HG02852 (cell line): ENCODE data around the gene RLBP1.

ENCODE experiments used
- ATAC-seq: cut with Tn5 transposase; IDR thresholded peaks from one replicate; pipeline ENCODE4 v1.9.1; 2021; ENCODE audit warnings: mild to moderate bottlenecking, moderate library complexity; ENCODE audit not compliant: unreplicated experiment

The RLBP1 gene

GRCh38 chr15:89179966-89180875, 41.2 kb downstream of the RLBP1 start:
- no peak for ATAC-seq

GRCh38 chr15:89178307-89178977, 42.9 kb downstream of the RLBP1 start:
- no peak for ATAC-seq

GRCh38 chr15:89177633-89178306, 43.6 kb downstream of the RLBP1 start:
- no peak for ATAC-seq

GRCh38 chr15:89177116-89177515, 44.3 kb downstream of the RLBP1 start:
- ATAC-seq: no peak

- ATAC-seq: no peak
Measured at GRCh38 chr15:89175617-89176191, 45.7 kb downstream of the RLBP1 start.

GRCh38 chr15:89174476-89174875, 46.9 kb downstream of the RLBP1 start:
- ATAC-seq: no peak

- ATAC-seq: no peak
Measured at GRCh38 chr15:89172921-89173320, 48.5 kb downstream of the RLBP1 start.

- no peak for ATAC-seq
Measured at GRCh38 chr15:89171136-89172072, 50.0 kb downstream of the RLBP1 start.

GRCh38 chr15:89170364-89170763, 51.0 kb downstream of the RLBP1 start:
- no peak for ATAC-seq

GRCh38 chr15:89168316-89168833, 53.0 kb downstream of the RLBP1 start:
- no peak for ATAC-seq

GRCh38 chr15:89167267-89168176, 53.9 kb downstream of the RLBP1 start:
- peak; percentile 82 for ATAC-seq

- no peak for ATAC-seq
Measured at GRCh38 chr15:89165677-89166076, 55.7 kb downstream of the RLBP1 start.

- no peak for ATAC-seq
Measured at GRCh38 chr15:89164712-89165211, 56.6 kb downstream of the RLBP1 start.

- no peak for ATAC-seq
Measured at GRCh38 chr15:89163271-89164055, 57.9 kb downstream of the RLBP1 start.

GRCh38 chr15:89161666-89162065, 59.7 kb downstream of the RLBP1 start:
- no peak for ATAC-seq
